Pancreas (tissue), 10 donors: ENCODE results near the gene ARHGEF9. TPM values are rescaled to one million over a fixed set of nuclear protein-coding genes. Genes with fewer than 3 reads are reported as not detected.
"Not testable (repeated sequence)": the region's sequence is repeated elsewhere in the genome, so short reads cannot be mapped to it uniquely, and the experiment has no call there.

ENCODE experiments used
- ATAC-seq, 4 donors: fragments of 200-7000 bp; cut with Tn5 transposase; one replicate each; pipeline versions ENCODE4 v1.8.0 to v1.9.1; 2020; ENCODE audit warnings: mild to moderate bottlenecking in 4 of 4, moderate library complexity in 4 of 4
- DNase-seq, 6 donors: peaks; one replicate each; pipeline ENCODE4 v3.0.0-alpha.2; 2020
- FAIRE-seq: peaks from 2 replicates; lab custom pipeline; 2012; peaks lifted over from hg19 to GRCh38; lab: Jason Lieb, UNC
- H3K27ac ChIP-seq, 4 donors: fragments of 200-600 bp; sonication (generic); 1 replicate in 3 of 4; 2 replicates in 1 of 4; pipeline versions ENCODE4 v1.5.0 to v1.8.0; 2020
- H3K27me3 ChIP-seq, 4 donors: fragments of 200-600 bp; one replicate each; pipeline ENCODE4 v1.8.0; 2021
- H3K36me3 ChIP-seq, 3 donors: fragments of 200-600 bp; sonication (generic) in 1 of 3; one replicate each; pipeline versions ENCODE4 v1.5.0 to v1.8.0; 2020 to 2021
- H3K4me1 ChIP-seq, 3 donors: fragments of 200-600 bp; one replicate each; pipeline ENCODE4 v1.8.0; 2021
- H3K4me3 ChIP-seq, 4 donors: fragments of 200-600 bp; sonication (generic) in 2 of 4; one replicate each; pipeline versions ENCODE4 v1.5.0 to v1.8.0; 2020 to 2021
- H3K9me3 ChIP-seq, 4 donors: fragments of 200-600 bp; one replicate each; pipeline ENCODE4 v1.8.0; 2021
- WGBS, 2 donors: extraction: QIAGEN DNeasy Blood & Tissue Kit; methylation state at CpG; one replicate each; pipeline ENCODE4 v1.1.7; 2013; 5-methylcytosine and 5-hydroxymethylcytosine counted together
- intact Hi-C, 3 donors: fragments of 100-400 bp; cut with DNase I; formaldehyde crosslinking; loops; one replicate each; pipeline versions ENCODE4 v1.11.1 to v1.14.2; 2022
- polyA plus RNA-seq, 2 donors: library from polyadenylated mRNA; stranded (reverse); fragments of 200-250 nt; gene quantifications; one replicate each; pipeline ENCODE4 v1.2.3, GENCODE V29; 2013
- total RNA-seq, 6 donors: library from RNA; stranded (reverse); fragmentation: NEBNext Ultra II Directional in 4 of 6; extraction: Animal tissue kit (Norgen Biotek cat#: 25700) in 4 of 6; gene quantifications; one replicate each; pipeline versions ENCODE4 v1.2.1 to v1.2.4, GENCODE V29; 2021 to 2023
- TF ChIP-seq, protein P1 (sequence below), 4 donors: fragments of 200-600 bp; sonication (generic) in 3 of 4; IDR thresholded peaks; one replicate each; pipeline versions ENCODE4 v1.5.0 to v1.8.0; 2021; ENCODE audit warnings: antibody characterized with exemption in 4 of 4
- donor health status: healthy with polysubstance abuse.
- donor health status: DM: no; HTN: no; CAD: no; lungs with moderate emphysema.
- donor health status: DM: no; HTN: no; CAD: no.
- donor health status: control.
- donor health status: control.
- donor health status: Bipolar disorder and iron deficiency.
- donor health status: DM: yes; HTN: yes; CAD: no.
- donor health status: DM: no; HTN: no; CAD: no.
- donor health status: DM: no; HTN: no; CAD: no.
- donor health status: DM: yes; HTN: yes; CAD: no.

The ARHGEF9 gene
- total and polyA plus RNA-seq, 8 donors = 5.8 to 18.3 (median 10.0) TPM

DNA sequence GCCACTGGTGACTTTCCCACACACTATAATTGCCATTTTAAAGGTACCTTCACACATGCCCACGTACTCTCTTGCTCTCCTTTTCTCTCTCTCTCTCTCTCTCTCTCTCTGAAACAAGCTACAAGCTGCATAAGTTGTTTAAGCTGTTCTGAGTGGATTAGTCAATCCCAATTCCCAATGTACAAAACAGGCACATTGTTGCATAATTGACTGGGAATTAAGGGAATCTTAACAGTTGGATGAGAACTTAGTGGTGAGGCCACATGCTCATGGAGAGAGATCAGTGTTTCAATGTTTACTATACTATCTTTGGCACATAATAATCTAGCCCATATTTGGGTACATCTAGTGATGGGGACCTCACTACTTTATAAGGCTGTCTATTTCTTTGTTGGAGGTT, 123.3 kb downstream of the ARHGEF9 start:
- ATAC-seq = no peak
- FAIRE-seq = peak; percentile 54
- 35 to 90% methylated on average over 1 of the region's 1 CpG for WGBS, 2 donors
- no peak overlapping the region for H3K4me3 ChIP-seq
- no peaks in the 10 kb centered on the region for H3K27me3 ChIP-seq
- TF ChIP-seq, protein P1, sequence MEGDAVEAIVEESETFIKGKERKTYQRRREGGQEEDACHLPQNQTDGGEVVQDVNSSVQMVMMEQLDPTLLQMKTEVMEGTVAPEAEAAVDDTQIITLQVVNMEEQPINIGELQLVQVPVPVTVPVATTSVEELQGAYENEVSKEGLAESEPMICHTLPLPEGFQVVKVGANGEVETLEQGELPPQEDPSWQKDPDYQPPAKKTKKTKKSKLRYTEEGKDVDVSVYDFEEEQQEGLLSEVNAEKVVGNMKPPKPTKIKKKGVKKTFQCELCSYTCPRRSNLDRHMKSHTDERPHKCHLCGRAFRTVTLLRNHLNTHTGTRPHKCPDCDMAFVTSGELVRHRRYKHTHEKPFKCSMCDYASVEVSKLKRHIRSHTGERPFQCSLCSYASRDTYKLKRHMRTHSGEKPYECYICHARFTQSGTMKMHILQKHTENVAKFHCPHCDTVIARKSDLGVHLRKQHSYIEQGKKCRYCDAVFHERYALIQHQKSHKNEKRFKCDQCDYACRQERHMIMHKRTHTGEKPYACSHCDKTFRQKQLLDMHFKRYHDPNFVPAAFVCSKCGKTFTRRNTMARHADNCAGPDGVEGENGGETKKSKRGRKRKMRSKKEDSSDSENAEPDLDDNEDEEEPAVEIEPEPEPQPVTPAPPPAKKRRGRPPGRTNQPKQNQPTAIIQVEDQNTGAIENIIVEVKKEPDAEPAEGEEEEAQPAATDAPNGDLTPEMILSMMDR (IDR thresholded peaks at IDR 0.05) = no peak
- no peaks in the 10 kb centered on the region for H3K9me3 ChIP-seq
- DNase-seq = no peak
- H3K27ac ChIP-seq = no peak overlapping the region
- intact Hi-C loops = no loop called here
- no peaks in the 10 kb centered on the region for H3K4me1 ChIP-seq
- no peaks in the 10 kb centered on the region for H3K36me3 ChIP-seq

DNA sequence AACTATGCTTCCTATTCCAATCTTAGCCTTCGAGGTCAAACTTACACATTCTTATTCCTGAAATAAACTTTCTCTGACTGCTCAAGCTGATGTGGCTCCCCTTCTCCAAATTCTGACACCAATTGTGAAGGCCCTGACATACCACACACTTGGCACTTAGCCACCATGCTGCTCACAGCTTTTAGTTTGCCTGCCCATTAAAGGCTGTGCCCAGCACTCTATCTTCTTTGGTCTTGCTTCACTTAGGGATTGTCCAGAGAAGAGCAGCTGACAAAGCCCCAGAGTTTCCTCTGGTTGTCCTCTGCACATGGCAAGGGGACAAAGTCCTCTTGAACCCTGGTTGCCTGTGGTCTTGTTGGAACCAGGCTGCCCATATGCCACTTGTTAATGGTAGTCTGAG, 126.1 kb downstream of the ARHGEF9 start:
- no peaks in the 10 kb centered on the region for H3K27me3 ChIP-seq
- no peak for ATAC-seq
- WGBS, 2 donors = 70 to 92% methylated on average over 1 of the region's 1 CpG
- DNase-seq = no peak
- no peaks in the 10 kb centered on the region for H3K9me3 ChIP-seq
- H3K36me3 ChIP-seq = no peaks in the 10 kb centered on the region
- H3K27ac ChIP-seq = no peak overlapping the region
- no peak for FAIRE-seq
- TF ChIP-seq, protein P1 (IDR thresholded peaks at IDR 0.05) = no peak
- no peak overlapping the region for H3K4me3 ChIP-seq
- intact Hi-C loops = no loop called here
- no peaks in the 10 kb centered on the region for H3K4me1 ChIP-seq

DNA sequence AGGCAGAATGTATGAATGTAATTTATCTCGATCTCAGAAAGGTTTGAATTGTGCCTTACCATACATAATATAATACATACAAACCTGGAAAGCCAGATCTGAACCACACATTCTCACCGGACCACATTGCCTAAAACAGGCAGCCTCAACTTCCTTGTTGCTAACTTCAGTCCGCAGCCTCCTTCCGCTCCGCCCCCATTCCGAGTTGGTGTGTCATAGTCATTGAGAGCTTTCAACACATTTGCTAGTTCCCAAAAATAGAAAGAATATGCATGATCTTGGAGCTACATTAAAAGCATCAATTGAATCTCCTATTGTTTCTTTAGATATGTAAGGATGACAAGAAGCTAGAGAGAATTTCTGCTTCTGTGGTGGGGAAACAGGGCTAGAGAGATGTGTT, 127.2 kb downstream of the ARHGEF9 start:
- Histone ChIP-seq H3K27me3 (no peaks in the 10 kb centered on the region), H3K4me3 (no peak overlapping the region), H3K36me3 (no peaks in the 10 kb centered on the region), H3K27ac (no peak overlapping the region), H3K9me3 (no peaks in the 10 kb centered on the region), H3K4me1 (no peaks in the 10 kb centered on the region)
- peak in 1 of 6 donors; percentile 15 for DNase-seq
- TF ChIP-seq, protein P1 (IDR thresholded peaks at IDR 0.05) = no peak
- 80 to 93% methylated on average over 6 of the region's 6 CpGs for whole genome bisulfite sequencing, 2 donors
- ATAC-seq = no peak
- intact Hi-C loops = no loop called here
- no peak for FAIRE-seq

DNA sequence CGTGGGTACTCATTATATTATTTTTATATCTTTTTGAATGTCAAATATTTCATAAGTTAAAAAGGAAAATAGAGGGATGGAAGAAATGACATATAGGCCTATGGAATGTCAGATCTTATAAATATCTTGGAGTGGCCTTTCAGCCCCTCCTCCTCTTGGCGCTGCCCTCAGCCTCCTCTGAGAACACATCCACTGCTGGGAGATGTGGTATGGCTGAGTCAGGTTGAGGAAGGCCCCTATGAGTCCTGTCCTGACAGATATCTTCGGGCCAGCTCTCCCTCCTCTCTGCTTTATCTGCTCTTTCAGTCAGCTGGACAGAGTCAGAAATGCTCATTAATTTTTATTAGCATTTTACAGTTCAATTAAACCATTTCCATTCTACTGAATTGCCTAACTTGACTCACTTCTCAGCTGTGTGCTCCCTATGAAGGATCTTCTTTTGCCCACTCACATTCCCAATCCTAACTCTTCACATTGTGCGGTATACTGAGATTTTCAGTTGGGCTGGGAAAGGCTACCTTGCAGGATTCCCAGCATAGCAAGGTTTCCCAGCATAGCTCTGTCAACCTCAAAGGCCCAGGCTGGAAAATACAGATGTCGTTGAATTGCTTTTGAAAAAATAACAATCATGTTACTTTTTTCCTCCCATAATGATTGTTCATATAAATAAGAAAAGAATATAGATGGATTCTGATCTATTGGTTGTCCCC, 128.0 kb downstream of the ARHGEF9 start:
- intact Hi-C loops = no loop called here
- FAIRE-seq (no peak), ATAC-seq (no peak), DNase-seq (no peak)
- Histone ChIP-seq H3K36me3 (no peaks in the 10 kb centered on the region), H3K9me3 (no peaks in the 10 kb centered on the region), H3K4me1 (no peaks in the 10 kb centered on the region), H3K4me3 (no peak overlapping the region), H3K27me3 (no peaks in the 10 kb centered on the region), H3K27ac (no peak overlapping the region)
- TF ChIP-seq, protein P1 (IDR thresholded peaks at IDR 0.05) = no peak
- 74 to 92% methylated on average over 5 of the region's 5 CpGs for WGBS, 2 donors

DNA sequence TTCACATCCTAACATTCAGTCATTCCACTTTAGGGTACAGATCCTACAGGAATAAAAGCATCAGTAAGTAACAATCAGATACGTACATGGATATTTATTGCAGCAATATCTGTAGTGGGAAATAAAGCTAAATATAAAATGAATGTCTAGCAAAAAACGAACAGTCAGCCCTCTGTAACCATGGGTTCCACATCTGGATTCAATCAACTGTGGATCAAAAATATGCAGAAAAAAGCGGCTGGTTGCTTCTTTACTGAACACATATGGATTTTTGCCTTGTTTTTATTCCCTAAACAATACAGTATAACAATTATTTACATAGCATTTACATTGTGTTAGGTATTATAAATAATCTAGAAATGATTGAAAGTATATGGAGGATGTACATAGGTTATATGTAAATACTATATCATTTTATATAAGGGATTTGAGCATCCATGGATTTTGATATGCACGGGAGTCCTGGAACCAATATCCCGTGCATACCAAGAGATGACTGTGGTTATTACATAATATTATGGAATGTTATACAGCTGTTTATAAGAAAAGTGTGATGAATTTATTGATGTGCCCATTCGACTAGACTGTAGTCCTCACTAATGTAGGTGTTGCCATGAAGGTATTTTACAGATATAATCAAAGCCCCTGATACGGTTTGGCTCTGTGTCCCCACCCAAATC, 132.8 kb downstream of the ARHGEF9 start:
- Histone ChIP-seq H3K4me1 (no peaks in the 10 kb centered on the region), H3K27ac (no peak overlapping the region), H3K4me3 (no peak overlapping the region), H3K27me3 (no peaks in the 10 kb centered on the region), H3K36me3 (no peaks in the 10 kb centered on the region), H3K9me3 (no peaks in the 10 kb centered on the region)
- ATAC-seq (no peak), FAIRE-seq (peak; percentile 78), DNase-seq (no peak)
- WGBS, 2 donors = 77 to 92% methylated on average over 7 of the region's 7 CpGs
- TF ChIP-seq, protein P1 (IDR thresholded peaks at IDR 0.05) = no peak
- intact Hi-C loops = no loop called here

DNA sequence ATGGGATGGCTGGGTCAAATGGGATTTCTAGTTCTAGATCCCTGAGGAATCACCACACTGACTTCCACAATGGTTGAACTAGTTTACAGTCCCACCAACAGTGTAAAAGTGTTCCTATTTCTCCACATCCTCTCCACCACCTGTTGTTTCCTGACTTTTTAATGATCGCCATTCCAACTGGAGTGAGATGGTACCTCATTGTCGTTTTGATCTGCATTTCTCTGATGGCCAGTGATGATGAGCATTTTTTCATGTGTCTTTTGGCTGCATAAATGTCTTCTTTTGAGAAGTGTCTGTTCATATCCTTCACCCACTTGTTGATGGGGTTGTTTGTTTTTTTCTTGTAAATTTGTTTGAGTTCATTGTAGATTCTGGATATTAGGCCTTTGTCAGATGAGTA, 139.3 kb downstream of the ARHGEF9 start:
- H3K4me3 ChIP-seq, H3K27ac ChIP-seq, DNase-seq, H3K4me1 ChIP-seq, H3K27me3 ChIP-seq, H3K36me3 ChIP-seq, H3K9me3 ChIP-seq, ATAC-seq, FAIRE-seq, intact Hi-C loops: not testable (repeated sequence)
- 76 to 96% methylated on average over 2 of the region's 2 CpGs for WGBS, 2 donors
